ENCODE results near the gene BTG3. TPM values are rescaled to one million over a fixed set of nuclear protein-coding genes. Genes with fewer than 3 reads are reported as not detected.

Gene BTG3
- polyA plus RNA-seq, 4 donors: 40.3 to 41.7 (median 41.1) TPM

Other genes with a start within 250 kb of the BTG3 start
- gene CXADR, start 99.9 kb downstream of the BTG3 start, polyA plus RNA-seq (ENCODE audit: insufficient read length in 4 of 4): 10 to 100 TPM; 31.4 to 41.5 (median 36.2) TPM
- 10 to 100 TPM; 24.9 to 26.7 (median 25.2) TPM for gene C21orf91, start 206.5 kb upstream of the BTG3 start, polyA plus RNA-seq (ENCODE audit: insufficient read length in 4 of 4)

Measured in left renal cortex interstitium (tissue), 4 donors.